Midbrain (tissue), 1 donor: ENCODE measurements around the gene ATXN7L1.

Source experiments
- DNase-seq: peaks from one replicate; lab custom pipeline; 2025; lab: John Stamatoyannopoulos, UW

ATXN7L1 gene

GRCh38 chr7:105778956-105779355 is 97.4 kb downstream of the ATXN7L1 start:
- DNase-seq = no peak

DNA sequence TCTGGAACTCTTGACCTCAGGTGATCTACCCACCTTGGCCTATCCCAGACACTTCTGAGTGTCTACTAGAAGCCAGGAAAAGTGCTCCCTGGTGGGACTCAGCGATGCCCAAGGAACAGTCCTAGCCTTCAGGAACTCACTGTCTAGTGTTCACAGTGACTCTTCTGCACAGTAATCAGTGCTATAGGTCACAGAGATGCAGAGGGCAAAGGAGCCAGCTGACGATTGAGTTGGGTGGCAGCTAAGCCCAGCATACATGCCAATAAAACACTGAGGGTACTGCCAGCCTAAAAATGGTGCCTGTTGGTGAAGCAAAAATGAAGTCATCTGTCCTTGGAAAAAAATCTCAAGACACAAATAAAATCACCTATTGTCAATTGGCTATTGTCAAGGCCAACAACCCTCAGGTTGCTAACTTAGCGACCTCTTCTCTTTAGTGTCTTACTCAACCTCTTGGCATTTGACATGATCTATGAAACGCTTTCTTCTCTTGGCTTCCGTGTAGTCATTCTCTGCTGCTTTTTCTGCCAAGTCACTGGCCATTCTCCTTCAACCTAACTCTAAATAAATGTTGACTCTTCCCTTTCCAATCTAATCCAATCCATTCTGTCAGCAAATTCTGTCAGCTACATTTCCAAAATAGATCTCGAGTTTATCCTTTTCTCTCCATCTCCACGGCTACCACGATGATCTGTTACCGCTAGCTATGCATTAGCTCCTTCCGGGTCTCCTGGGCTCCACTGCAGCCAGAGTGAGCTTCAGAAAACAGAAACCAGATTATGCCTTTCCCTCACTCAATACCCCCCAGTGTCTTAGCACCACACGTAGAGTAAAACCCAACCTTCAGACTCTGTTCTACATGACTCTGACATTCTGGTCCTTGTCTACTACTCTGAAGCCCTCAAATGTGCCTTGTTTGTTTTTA is 99.2 kb downstream of the ATXN7L1 start:
- no peak for DNase-seq

GRCh38 chr7:105776068-105776790 is 100.2 kb downstream of the ATXN7L1 start:
- no peak for DNase-seq

DNA sequence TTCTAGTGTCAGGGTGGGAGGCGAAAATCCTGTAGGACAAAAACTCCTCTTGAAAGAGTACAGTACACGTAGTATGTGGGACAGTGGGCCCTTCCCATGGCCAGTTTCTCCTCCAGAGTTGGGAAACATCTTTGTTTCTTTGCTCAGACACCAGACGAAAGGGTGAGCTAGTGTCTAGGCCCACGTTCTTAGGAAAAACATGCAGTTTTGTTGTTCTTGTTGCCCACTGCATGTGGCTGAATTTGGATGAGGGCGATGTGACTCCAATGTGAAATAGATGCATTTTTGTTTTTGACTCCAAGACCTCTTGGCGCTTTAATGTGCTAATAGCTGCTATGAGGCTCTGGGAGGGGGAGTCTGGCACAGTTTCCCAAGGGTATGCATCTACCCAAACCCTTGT is 100.8 kb downstream of the ATXN7L1 start:
- DNase-seq = no peak

- DNase-seq = no peak
Observed at GRCh38 chr7:105773030-105773460, 103.4 kb downstream of the ATXN7L1 start.

GRCh38 chr7:105769901-105770628 is 106.3 kb downstream of the ATXN7L1 start:
- DNase-seq = no peak

DNA sequence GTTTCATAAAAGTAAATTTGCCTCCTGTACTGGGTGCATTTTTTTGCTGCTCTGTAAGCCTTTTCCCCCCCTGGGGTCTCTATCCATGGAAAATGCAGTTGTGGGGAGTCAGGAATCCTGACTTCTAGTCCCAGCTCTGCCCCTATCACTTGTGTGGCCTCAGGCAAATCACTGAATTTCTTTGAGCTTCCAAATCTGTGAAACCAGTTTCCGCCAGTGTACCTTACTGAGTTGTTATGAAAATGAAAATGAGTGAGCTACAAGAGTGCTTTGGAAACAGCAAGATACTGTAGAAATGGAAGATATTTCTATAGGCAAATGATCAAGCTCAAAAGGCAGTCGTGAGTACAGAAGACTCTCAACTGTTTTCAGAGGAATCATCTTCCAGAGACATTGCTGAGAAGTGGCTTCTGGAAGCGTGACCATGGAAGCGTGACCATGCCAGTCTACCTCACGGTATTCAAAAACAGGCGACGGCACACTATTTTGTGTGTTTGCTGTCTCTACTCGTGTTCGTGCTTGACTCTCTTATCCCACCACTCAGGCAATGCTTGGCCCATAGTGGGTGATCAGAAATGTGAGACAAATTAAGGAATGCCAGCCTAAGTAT is 107.4 kb downstream of the ATXN7L1 start:
- no peak for DNase-seq

- no peak for DNase-seq
Observed at GRCh38 chr7:105768117-105768516, 108.3 kb downstream of the ATXN7L1 start.

DNA sequence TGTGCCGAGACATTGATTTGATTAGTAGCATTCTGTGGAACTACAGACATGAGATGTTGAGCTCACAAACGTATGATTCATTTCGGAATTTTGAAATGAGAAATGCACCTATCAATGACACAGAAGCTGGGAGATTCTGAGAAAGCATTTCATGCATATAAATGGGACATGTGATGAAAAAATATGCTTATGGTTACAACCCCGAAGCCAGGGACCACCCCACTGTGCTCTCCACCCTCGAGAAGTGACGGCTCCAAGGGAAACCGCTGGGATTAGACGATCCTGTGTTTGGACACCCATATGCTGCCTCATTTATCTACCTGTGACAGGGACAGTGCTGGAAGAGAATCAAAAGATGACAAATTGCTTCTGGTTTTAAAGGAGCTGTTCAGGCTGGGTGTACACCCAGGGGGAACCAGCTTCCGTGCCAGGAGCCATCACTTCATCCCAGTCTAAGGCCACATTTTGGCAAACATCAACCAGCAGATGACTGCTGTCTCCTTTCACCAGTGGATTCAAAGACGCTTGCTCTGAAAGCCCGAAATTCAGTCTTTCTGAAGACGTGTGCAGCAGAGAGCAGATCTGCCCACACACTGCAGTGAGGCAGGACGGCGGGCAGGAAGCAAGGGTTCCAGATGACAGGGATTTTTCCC is 109.9 kb downstream of the ATXN7L1 start:
- DNase-seq = no peak

GRCh38 chr7:105765846-105766245 is 110.6 kb downstream of the ATXN7L1 start:
- no peak for DNase-seq

- DNase-seq = no peak
Observed at GRCh38 chr7:105764506-105764905, 111.9 kb downstream of the ATXN7L1 start.

GRCh38 chr7:105760551-105761447 is 115.6 kb downstream of the ATXN7L1 start:
- DNase-seq = no peak

DNA sequence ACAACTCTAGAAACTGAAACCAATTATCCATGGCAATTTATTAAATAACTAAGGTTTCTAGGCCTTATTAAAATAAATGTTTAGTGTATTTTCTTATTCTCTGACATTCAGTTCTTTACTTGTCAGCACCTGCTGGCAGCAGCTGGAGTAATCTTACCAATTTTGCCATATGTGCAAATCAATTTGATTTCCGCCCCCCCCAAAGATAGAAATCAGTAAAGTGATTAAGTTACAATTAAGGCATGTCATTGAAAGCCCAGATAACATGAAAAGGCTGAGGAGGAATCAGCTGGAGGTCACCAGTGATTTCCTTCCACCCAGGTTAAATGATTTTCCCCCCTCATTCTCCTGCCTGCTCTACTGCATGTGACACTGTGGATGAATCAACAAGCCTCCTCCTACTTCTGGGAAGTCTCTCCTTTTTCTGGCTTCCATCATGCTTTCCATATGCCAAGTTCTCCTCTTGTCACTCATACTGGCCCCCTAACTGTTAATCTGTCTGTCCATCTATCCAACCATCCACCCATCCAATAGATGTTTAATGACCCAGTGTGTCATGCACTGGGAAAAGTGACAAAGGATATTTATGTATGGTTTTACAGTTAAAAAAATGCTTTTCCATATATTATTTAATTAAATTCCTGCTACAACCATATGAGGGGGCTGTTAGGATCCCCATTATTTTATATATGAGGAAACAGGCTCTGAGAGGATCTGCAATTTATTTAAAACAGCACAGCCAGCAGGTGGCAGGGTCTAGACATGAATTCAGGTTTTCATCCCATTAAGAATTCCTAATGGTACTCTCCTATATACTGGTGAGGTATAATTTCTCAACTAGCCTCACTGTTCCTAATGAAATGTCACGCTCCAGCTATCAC is 116.5 kb downstream of the ATXN7L1 start:
- peak; percentile 42 for DNase-seq

DNA sequence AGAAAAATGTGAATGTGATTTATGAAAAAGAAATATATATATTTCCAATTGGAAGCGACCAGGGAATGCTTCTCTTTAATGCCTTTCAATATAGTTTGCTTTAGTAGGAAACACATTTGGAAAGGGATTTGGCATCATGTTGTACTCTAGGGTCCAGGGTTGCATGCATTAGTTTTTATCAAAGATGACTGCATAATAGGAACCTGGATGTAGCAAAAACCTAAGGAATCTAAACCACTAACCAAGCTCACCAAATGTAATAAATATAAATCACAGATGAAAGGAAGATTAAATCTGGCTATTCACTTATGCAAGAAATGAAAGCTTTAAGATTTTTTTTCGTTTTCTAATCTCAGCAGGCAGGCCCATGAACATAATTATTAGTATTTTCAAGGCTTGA is 120.0 kb downstream of the ATXN7L1 start:
- DNase-seq = no peak

GRCh38 chr7:105752671-105753275 is 123.6 kb downstream of the ATXN7L1 start:
- DNase-seq = no peak

DNA sequence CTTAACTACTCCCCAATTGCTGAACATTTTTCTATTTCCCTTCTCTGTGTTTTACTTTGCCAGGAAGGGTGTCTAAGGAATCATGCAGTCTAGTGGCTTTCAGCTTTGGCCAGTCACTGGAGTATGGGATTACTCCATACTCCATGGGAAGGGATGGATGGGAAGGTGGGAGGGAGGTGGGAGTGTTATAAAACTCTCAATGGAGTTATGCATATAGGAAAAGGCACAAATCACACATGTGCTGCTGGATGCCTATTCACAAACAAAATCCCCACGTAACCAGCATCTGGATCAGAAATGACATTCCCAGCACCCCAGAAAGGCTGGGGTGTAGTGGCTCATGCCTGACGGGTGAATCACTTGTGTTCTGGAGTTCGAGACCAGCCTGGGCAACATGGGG is 125.3 kb downstream of the ATXN7L1 start:
- no peak for DNase-seq

DNA sequence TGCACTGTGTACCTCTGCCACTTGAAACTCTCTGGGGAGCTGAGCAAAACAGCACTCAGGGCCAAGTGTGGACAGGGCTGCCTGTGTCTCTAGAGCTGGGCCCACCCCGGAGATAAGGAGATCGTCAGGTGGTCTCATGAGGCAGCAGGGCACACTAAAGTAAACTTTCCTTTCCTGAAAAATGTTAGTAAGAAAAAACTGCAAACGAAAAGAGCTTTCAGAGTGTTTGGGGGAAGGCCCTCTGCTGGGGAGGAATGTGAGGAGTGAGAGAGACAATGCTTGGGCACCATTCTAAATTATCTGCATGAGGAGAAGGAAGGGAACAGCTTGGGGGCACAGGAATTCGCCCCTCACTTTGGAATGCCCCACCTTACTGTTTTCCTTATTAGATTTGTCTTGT is 127.7 kb downstream of the ATXN7L1 start:
- DNase-seq = no peak

DNA sequence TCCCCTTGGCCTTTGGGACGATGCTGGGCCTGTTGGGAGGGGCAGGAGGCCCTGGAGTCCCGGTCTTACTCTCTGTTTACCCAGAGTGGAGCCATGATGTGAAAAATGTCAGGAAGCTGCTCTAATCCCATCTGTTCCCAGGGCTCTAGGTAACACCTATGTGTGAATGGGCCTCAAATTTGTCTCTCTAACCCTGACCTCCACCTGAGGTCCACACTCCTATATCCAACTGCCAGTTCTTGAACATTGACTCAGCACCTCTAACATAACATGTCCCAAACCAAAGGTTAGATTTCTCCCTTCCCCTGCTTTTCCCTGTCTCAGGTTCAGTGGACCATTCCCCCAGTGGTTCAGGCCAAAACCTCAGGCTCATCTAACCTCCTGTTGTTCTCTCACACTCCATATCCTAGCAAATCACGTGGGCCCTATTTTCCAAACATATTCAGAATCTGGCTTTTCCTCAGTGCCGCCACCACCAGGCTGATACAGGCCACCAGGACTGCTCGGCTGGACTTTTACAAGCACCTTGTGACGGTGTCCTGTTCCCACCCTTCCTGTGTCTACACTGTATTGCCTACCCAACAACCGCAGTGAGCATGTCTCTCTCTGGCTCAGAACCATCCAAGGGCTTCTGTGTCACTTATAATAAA is 130.6 kb downstream of the ATXN7L1 start:
- DNase-seq = no peak
